Thyroid gland (tissue), 4 donors: ENCODE results near the gene ATP2A3. TPM values are rescaled to one million over a fixed set of nuclear protein-coding genes. Genes with fewer than 3 reads are reported as not detected.

Experiments used
- DNase-seq, 2 donors: peaks; one replicate each; pipeline ENCODE4 v3.0.0-alpha.2; 2019
- H3K27ac ChIP-seq, 3 donors: fragments of 200-600 bp; sonication (generic); 1 replicate in 2 of 3; 2 replicates in 1 of 3; pipeline ENCODE4 v1.5.1; 2016 to 2019; ENCODE audit warnings: mild to moderate bottlenecking in 1 of 3, moderate library complexity in 1 of 3
- H3K27me3 ChIP-seq: fragments of 200-600 bp; sonication (generic); one replicate; pipeline ENCODE4 v1.5.1; 2019
- H3K36me3 ChIP-seq, 2 donors: fragments of 200-600 bp; sonication (generic); one replicate each; pipeline ENCODE4 v1.5.1; 2016 to 2019
- H3K4me1 ChIP-seq, 2 donors: fragments of 200-600 bp; sonication (generic); one replicate each; pipeline ENCODE4 v1.5.1; 2017 to 2019
- H3K4me3 ChIP-seq, 3 donors: fragments of 200-600 bp; sonication (generic); replicated peaks in 1 of 3; 1 replicate in 2 of 3; 2 replicates in 1 of 3; pipeline ENCODE4 v1.5.1; 2016; ENCODE audit warnings: mild to moderate bottlenecking in 1 of 3
- H3K9me3 ChIP-seq: fragments of 200-600 bp; sonication (generic); one replicate; pipeline ENCODE4 v1.5.1; 2017
- POLR2A ChIP-seq, 2 donors: fragments of 450-650 bp; IDR thresholded peaks; one replicate each; pipeline ENCODE4 v1.6.1; 2017; ENCODE audit warnings: antibody characterized with exemption in 2 of 2, mild to moderate bottlenecking in 2 of 2, moderate library complexity in 1 of 2
- WGBS, 2 donors: methylation state at CpG; one replicate each; pipeline ENCODE4 v1.1.5; 2017; 5-methylcytosine and 5-hydroxymethylcytosine counted together
- intact Hi-C: fragments of 100-400 bp; cut with DNase I; formaldehyde crosslinking; loops from one replicate; pipeline ENCODE4 v1.15.1; 2023
- total RNA-seq, 4 donors: library from RNA; depleted of rRNA; stranded (reverse); fragments of >200 nt; gene quantifications; one replicate each; pipeline ENCODE4 v1.2.3, GENCODE V29; 2016
- TF ChIP-seq, protein P1 (sequence below), 6 experiments: fragments of 200-600 bp in 3 of 6; fragments of 450-650 bp in 3 of 6; sonication (generic) in 3 of 6; IDR thresholded peaks; one replicate each; pipeline ENCODE4 v1.5.1; 2016 to 2019; ENCODE audit warnings: antibody characterized with exemption in 6 of 6, mild to moderate bottlenecking in 2 of 6, inconsistent platforms in 1 of 6, moderate library complexity in 1 of 6

Gene ATP2A3
- total RNA-seq, 4 donors from 2014 or later: 6.9 to 18.6 (median 9.1) TPM

DNA sequence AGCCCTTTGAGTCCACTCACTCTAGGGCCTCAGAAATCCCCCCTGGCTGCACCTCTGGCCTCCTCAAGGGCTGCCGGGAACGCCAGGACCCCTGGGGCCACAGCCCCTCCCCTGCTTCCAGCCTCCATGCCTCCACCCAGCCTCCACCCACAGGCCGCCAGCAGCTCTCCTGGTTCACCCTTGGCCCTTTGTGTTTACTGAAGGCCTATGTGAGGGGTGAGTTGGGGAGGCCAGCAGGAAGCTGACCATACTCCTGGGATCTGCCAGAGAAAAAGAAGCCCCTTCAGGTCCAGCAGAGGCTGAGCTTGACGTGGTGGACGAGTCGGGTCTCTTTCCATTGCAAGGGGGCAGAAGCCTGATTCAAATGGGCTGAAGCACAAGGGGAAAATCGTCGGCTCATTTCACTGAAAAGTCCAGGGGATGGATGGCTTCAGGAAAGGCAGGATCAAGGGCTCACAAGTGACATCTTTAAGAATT is 18.3 kb upstream of the ATP2A3 start:
- WGBS, 2 donors: 94 to 97% methylated on average over 8 of the region's 8 CpGs
- Histone ChIP-seq H3K4me3 (no peak overlapping the region), H3K27ac (no peak overlapping the region), H3K36me3 (no peaks in the 10 kb centered on the region), H3K9me3 (no peaks in the 10 kb centered on the region), H3K27me3 (no peaks in the 10 kb centered on the region), H3K4me1 (peaks cover 6 to 21% of the 10 kb centered on the region in 2 donors)
- intact Hi-C loops: no loop called here
- DNase-seq: no peak
- TF ChIP-seq, protein P1, sequence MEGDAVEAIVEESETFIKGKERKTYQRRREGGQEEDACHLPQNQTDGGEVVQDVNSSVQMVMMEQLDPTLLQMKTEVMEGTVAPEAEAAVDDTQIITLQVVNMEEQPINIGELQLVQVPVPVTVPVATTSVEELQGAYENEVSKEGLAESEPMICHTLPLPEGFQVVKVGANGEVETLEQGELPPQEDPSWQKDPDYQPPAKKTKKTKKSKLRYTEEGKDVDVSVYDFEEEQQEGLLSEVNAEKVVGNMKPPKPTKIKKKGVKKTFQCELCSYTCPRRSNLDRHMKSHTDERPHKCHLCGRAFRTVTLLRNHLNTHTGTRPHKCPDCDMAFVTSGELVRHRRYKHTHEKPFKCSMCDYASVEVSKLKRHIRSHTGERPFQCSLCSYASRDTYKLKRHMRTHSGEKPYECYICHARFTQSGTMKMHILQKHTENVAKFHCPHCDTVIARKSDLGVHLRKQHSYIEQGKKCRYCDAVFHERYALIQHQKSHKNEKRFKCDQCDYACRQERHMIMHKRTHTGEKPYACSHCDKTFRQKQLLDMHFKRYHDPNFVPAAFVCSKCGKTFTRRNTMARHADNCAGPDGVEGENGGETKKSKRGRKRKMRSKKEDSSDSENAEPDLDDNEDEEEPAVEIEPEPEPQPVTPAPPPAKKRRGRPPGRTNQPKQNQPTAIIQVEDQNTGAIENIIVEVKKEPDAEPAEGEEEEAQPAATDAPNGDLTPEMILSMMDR (IDR thresholded peaks at IDR 0.05): no peak
- no peak for TF ChIP-seq POLR2A (IDR thresholded peaks at IDR 0.05)

DNA sequence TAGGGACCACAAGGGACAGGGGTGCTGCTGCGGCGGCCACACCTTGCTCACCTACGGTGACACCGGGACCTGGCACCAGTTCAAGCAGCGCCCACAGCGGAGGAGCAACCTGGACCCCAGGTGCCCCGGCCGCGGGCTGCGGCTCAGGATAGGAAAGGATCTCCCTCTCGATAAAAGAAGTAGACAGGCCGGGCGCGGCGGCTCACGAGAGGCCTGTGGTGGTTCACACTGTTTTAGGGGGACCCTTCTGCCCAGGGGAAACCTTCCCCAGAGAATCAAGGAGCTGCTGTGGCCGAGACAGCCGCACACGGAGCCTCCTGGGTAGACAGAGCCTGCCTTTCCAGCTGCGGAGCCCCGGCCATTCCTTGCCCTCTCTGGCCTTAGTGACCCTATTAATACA is 17.9 kb upstream of the ATP2A3 start:
- Histone ChIP-seq H3K9me3 (no peaks in the 10 kb centered on the region), H3K36me3 (no peaks in the 10 kb centered on the region), H3K4me1 (peaks cover 11 to 23% of the 10 kb centered on the region in 2 donors), H3K27me3 (no peaks in the 10 kb centered on the region), H3K4me3 (no peak overlapping the region), H3K27ac (no peak overlapping the region)
- TF ChIP-seq, protein P1 (IDR thresholded peaks at IDR 0.05): no peak
- no peak for TF ChIP-seq POLR2A (IDR thresholded peaks at IDR 0.05)
- intact Hi-C loops: no loop called here
- DNase-seq: no peak
- WGBS, 2 donors: 92 to 95% methylated on average over 16 to 21 of the region's 21 CpGs

DNA sequence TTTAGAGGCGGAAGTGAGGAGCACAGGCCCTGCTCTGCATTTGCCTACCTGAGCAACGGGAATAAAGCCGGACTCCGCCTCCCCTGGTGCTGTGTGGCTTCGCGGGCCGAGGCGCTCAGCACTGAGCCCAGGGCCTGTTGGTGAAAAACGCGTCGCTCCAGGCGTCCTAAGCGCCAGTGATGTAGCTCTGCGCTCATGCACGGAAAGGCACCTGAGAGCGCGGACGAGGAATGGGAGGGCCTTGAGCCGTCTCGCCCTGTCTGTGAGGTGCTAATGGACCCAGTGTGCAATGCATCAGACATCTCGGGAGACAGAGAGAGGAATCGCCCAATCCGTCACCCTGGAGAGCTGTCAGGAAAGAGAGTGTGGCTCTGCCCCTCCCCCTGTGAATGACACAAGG is 17.2 kb upstream of the ATP2A3 start:
- Histone ChIP-seq H3K36me3 (no peaks in the 10 kb centered on the region), H3K4me3 (no peak overlapping the region), H3K27ac (no peak overlapping the region), H3K4me1 (peaks cover 15 to 23% of the 10 kb centered on the region in 2 donors), H3K27me3 (no peaks in the 10 kb centered on the region), H3K9me3 (no peaks in the 10 kb centered on the region)
- intact Hi-C loops: no loop called here
- no peak for TF ChIP-seq POLR2A (IDR thresholded peaks at IDR 0.05)
- TF ChIP-seq, protein P1 (IDR thresholded peaks at IDR 0.05): no peak
- no peak for DNase-seq
- WGBS, 2 donors: 81 to 86% methylated on average over 22 to 23 of the region's 23 CpGs

GRCh38 chr17:3980381-3981014 is 16.3 kb upstream of the ATP2A3 start:
- no peaks in the 10 kb centered on the region for H3K27me3 ChIP-seq
- peaks cover 22 to 28% of the 10 kb centered on the region in 2 donors for H3K4me1 ChIP-seq
- H3K4me3 ChIP-seq: no peak overlapping the region
- WGBS, 2 donors: 84 to 87% methylated on average over 19 of the region's 19 CpGs
- H3K36me3 ChIP-seq: no peaks in the 10 kb centered on the region
- H3K9me3 ChIP-seq: no peaks in the 10 kb centered on the region
- no peak overlapping the region for H3K27ac ChIP-seq
- TF ChIP-seq, protein P1 (IDR thresholded peaks at IDR 0.05): no peak
- no peak for TF ChIP-seq POLR2A (IDR thresholded peaks at IDR 0.05)
- DNase-seq: no peak
- intact Hi-C loops: no loop called here

DNA sequence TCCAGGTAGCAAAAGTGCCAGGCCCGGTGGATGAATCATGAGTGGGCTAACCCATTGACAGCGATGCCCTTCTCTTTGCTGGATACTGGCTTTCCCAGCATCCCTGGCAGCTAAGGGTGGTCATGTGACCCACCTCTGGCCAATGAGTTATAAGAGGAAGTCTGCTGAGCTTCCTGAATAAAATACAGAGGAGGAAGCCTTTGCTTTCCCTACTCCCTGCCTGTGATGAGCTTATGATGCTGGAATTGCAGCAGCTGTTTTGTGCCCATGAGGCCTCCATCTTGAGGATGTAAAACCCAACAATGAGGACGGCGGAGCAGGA is 15.0 kb upstream of the ATP2A3 start:
- WGBS, 2 donors: 96 to 97% methylated on average over 4 of the region's 4 CpGs
- Histone ChIP-seq H3K27me3 (no peaks in the 10 kb centered on the region), H3K27ac (no peak overlapping the region), H3K36me3 (no peaks in the 10 kb centered on the region), H3K4me1 (peaks cover 22 to 28% of the 10 kb centered on the region in 2 donors), H3K9me3 (no peaks in the 10 kb centered on the region), H3K4me3 (no peak overlapping the region)
- intact Hi-C loops: no loop called here
- TF ChIP-seq POLR2A (IDR thresholded peaks at IDR 0.05): no peak
- TF ChIP-seq, protein P1 (IDR thresholded peaks at IDR 0.05): no peak
- no peak for DNase-seq
